ENCODE results near the gene P4HA2.
"Not testable (repeated sequence)": the region's sequence is repeated elsewhere in the genome, so short reads cannot be mapped to it uniquely, and the experiment has no call there.

P4HA2 gene

DNA sequence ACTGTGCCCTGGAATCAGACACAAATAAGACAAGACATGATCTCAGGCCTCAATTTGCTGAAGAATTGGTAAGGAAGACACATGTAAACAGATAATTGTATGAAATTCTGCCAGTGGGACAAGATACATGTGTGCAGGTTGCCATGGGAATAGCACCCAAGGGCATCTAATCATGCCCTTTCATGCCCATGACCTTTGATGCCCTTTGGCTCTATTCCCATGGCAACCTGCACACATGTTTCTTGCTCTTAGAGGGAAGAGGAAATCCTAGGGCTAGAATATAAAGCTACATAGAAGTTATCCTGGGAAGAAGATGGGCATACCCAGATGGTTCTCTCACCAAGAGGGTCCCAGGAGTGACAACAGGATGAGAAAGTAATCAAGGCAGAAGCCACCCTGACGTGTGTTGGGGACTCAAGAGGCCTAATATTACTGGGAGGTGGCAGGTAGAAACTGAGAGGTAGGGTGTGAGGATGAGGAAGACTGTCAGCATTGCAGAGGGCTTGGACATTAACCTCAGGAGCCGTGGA is 34.4 kb downstream of the P4HA2 start:
- no peak for DNase-seq

DNA sequence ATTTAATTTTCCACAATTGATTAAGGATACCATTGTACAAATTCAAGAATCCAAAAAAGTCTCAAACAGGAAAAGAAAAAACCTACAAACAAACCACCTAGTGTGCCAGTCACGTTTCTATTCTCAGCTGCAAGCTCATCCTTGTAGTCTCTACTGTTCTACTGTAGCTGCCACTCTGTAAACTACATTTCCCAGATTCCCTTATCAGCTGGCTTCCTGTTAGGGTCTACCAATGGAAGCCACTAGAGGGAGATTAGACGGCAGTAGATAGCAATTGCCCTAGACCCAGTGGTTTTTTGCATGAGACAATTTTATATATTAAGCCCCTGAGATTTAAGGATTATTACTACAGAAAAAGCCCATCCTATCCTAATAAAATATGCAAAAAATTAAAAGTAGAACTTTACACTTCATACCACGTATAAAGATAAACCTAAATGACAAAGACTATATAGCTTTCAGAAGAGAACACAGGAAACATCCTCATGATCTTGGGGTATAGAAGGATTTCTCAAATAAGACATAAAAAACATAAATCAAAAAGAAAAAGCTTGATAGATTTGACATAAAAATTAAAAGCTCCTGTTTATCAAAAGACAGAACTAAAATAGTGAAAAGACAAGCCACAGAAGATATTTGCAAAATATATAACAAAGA is 37.4 kb downstream of the P4HA2 start:
- DNase-seq, result no peak

DNA sequence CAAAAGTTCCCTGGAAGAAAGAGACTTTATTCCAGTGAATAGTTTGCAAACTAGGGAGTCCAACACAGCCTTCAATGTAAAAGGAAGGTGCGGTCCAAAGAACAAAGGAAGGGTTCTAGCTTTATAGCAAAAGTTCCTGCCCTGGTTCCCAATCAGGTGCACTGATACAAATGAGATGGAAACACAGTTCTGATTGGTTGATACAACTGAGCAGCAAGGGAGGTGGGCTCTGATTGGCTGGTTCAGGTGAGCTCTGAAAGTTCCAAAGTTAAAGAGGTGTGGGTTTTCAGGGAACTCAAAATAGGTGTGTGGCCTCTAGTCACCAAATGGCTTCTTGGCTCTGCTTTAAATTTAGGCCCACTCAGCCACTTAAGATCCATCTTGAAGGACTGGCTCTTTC is 43.1 kb downstream of the P4HA2 start:
- DNase-seq, result no peak

DNA sequence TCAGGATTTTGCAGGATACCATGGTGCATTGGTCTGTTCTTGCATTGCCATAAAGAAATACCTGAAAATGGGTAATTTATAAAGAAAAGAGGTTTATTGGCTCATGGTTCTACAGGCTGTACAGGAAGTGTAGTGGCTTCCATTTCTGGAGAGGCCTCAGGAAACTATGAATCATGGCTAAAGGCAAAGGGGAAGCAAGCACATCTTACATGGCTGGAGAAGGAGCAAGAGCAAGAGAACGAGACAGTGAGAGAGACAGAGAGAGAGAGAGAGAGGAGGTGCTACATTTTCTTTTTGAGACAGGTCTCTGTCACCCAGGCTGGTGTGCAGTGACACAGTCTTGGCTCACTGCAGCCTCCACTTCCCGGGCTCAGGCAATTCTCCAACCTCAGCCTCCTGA is 43.9 kb downstream of the P4HA2 start:
- no peak for DNase-seq

DNA sequence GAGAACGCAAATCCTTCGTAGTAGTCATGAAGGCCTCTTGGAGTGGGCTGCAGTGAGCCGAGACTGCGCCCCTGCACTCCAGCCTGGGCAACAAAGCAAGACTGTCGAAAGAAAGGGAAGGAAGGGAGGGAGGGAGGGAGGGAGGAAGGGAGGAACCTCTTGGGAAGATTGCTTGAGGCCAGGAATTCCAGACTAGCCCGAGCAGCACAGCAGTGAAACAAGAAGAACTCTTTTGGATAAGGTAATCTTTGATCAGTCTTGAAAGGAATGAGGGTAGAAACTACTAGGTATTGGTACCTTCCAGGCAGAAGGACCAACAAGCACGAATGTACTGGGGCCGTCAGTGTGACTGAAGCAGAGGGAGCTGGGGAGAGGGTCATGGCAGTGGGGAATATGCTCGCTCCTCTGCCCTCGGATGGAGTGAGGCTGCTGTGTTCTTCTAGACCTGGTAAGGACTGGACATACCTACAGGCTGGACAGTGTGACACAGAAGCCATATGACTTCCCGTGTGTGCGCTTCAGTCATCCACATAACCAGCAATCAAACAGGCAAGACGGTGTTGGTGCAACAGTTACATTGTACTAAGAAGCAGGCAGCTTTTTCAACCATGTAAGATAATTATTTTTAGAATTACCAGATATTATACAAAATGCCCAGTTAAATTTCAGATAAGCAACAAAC is 45.2 kb downstream of the P4HA2 start:
- no peak for DNase-seq

DNA sequence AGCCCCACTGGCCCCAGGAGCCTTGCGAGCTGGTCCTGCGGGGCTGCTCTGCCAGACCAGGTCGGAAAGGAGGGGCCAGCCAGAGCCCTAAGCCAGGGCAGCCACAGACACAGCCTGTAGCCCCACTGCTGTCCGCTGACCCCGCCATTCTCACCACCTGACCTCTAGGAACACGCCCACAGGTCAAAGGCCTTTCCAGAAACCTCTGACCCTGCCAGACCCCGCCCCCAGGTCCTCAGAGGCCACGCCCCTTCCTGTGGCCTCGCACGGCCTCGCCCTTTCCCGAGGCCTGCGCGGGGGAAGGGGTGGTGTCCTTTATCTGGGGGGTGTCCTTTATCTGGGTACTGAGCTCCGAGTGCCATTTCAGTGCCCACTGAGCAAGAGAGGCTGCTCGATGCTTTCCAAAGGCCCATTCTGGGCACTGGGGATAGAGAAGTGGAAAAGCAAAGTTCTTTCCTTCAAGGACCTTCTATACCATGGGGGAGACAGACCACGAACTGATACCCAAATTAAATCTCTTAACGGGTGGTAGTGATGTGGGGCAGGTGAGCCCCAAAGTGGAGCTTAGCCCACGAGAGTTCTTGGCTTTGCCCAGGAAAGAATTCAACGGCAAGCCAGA is 46.5 kb downstream of the P4HA2 start:
- DNase-seq, result no peak

DNA sequence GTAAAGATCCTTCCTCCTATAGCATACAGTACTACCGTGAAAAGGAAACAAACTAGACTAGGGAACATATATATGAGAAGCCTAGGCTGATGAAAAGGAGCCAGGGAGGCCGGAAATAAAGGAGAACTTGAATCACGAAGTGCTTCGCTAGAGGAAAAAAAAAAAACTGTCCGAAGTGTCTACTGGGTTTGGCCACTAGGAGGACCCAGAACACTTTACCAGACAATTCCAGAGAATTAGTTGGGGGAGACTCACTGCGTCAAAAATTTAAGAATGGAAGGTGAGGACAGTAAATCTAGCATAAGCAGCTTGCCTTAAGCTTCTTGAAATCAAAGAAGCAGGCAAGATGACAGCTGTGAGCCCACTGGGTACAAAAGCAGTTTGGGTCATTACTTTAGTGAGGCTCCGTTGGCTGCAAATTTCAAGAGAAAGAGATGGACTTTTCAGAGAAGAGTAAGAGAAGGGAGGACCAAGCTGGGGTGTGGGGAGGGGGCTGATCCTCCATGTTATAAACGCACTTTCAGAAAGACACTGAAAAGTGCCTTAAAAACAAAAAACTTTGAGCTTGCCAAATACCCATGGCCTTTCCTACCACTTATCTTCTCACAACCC is 47.4 kb downstream of the P4HA2 start:
- DNase-seq, result no peak

DNA sequence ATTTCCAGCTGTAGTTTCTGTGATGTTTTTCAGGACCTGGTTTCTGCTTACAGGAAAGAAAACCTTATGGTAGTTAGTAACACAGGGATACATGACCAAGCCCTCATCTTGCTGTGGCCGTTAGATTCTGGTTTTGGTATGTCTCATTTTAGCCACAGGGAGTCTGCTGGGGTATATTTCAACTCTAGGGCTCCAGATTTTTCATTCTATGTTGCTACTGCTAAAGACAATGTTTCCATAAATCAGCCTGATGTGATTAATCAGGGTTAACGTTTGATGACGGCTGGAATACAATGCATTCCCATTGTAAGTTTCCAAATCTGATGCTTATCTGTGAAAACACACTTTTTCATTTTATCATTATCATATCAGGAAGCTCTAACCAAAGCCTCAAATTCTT is 48.2 kb downstream of the P4HA2 start:
- DNase-seq, result no peak

DNA sequence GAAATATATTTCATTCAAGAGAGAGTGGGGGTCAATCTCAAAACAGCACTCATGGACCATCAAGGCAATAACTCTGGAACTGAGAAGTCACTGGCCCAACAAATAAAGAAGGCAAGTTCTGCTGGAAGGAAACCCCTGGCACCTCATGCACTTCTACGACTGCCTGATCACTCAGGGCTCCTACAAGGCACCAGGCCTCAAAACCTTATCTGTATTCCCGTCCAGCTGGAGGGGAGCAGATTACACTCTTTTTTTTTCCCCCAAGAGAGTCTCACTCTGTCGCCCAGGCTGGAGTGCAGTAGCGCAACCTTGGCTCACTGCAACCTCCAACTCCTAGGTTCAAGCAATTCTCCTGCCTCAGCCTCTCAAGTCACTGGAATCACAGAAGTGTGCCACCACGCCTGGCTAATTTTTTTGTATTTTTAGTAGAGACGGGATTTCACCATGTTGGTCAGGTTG is 49.9 kb downstream of the P4HA2 start:
- no peak for DNase-seq

DNA sequence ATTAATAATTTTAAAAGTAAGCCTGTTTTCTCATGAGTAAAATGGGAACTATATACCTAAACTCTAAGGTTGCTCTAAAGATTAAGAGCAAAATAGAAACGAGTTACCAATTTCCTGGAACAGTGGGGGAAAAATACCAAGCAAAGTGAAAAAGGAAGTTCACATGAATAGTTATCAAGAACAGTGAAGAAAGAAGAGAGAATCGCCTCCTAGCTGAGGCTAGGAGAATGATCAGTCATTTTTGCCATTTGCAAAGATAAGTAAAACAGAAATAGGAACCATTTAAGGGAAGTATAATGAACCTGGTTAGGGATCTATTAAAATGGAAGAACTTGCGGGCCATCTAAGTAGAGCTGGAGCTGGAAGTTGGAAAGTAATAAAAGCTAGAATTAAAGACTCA is 50.7 kb downstream of the P4HA2 start:
- DNase-seq, result no peak

DNA sequence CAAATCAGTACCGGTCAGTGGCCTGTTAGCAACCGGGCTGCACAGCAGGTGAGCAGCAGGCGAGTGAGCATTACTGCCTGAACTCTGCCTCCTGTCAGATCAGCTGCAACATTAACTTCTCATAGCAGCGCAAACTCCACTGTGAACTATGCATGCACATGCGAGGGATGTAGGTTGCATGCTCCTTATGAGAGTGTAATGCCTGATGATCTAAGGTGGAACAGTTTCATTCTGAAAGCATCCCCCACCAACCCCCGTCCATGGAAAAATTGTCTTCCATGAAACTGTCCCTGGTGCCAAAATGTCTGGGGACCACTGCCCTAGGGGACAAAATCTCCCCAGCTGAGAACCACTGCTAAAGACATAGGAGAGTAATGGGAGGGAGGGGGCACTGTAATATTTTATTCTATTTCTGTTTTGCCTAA is 51.1 kb downstream of the P4HA2 start:
- no peak for DNase-seq

DNA sequence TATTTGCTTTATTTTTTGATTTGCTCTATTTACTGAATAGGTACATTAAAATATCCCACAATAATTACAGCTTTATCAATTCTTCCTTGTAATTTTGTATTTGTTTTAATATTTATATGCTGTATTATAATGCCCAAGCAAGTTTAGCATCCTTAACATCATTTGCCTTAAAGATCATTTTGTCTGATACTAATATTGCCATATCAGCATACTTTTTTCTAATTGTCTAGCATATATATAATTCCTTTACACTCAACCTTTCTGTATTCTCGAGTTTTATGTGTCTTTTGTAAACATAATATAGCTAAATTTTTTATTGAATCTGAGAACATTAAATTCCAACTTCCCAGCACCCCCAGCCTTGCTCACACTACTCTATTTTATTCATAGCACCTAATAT is 64.7 kb downstream of the P4HA2 start:
- no peak for DNase-seq

DNA sequence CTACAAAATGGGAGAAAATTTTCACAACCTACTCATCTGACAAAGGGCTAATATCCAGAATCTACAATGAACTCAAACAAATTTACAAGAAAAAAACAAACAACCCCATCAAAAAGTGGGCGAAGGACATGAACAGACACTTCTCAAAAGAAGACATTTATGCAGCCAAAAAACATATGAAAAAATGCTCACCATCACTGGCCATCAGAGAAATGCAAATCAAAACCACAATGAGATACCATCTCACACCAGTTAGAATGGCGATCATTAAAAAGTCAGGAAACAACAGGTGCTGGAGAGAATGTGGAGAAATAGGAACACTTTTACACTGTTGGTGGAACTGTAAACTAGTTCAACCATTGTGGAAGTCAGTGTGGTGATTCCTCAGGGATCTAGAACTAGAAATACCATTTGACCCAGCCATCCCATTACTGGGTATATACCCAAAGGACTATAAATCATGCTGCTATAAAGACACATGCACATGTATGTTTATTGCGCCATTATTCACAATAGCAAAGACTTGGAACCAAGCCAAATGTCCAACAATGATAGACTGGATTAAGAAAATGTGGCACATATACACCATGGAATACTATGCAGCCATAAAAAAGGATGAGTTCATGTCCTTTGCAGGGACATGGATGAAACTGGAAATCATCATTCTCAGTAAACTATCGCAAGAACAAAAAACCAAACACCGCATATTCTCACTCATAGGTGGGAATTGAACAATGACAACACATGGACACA is 65.9 kb downstream of the P4HA2 start:
- not testable (repeated sequence) for DNase-seq

DNA sequence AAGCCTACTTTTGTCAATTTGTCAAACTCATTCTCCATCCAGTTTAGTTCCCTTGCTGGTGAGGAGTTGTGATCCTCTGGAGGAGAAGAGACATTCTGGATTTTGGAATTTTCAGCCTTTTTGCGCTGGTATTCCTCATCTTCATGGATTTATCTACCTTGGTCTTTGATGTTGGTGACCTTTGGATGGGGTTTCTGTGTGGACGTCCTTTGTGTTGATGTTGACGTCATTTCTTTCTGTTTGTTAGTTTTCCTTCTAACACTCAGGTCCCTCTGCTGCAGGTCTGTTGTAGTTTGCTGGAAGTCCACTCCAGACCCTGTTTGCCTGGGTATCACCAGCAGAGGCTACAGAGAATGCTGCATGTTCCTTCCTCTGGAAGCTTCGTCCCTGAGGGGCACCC is 71.2 kb downstream of the P4HA2 start:
- no peak for DNase-seq

DNA sequence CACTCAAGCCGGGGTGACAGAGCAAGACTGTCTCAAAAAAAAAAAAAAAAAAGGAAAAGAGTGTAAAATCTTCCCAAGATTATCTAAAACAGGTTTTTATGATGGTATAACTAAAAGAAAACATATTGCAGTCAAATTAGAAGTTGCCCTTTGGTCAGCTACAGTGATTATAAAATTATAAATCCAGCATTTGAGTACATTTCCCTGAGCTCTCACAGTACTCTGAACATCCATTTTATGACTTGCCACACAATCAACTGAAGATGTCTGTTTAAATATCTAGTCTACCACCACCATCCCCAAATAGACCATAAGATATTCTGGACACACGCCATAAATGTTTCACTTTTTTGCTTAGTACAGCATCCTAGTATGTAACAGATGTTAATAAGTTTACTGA is 77.1 kb downstream of the P4HA2 start:
- no peak for DNase-seq

DNA sequence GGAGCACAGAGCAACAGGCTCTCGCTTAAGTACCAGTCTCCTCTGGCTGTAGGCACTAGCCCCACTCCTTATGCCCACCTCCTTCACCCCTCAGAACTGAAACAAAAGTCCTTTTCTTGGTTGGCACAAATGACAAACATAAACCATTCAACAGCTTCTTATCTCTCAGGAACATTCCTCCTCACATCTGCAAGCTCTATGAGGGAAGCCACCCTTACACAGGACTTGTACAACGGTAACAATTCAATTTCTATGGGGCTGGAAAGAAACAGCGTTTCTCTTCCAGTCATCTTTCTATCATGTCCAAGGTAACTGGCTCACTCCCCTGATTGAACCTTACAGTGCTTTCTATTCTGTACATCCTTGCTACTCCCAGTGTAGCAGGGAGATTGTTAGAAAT is 80.0 kb downstream of the P4HA2 start:
- DNase-seq, result no peak

DNA sequence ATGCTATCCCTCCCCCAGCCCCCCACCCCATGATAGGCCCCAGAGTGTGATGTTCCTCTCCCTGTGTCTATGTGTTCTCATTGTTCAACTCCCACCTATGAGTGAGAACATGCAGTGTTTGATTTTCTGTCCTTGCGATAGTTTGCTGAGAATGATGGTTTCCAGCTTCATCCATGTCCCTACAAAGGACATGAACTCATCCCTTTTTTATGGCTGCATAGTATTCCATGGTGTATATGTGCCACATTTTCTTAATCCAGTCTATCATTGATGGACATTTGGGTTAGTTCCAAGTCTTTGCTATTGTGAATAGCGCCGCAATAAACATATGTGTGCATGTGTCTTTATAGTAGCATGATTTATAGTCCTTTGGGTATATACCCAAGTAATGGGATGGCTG is 82.3 kb downstream of the P4HA2 start:
- DNase-seq, result not testable (repeated sequence)

DNA sequence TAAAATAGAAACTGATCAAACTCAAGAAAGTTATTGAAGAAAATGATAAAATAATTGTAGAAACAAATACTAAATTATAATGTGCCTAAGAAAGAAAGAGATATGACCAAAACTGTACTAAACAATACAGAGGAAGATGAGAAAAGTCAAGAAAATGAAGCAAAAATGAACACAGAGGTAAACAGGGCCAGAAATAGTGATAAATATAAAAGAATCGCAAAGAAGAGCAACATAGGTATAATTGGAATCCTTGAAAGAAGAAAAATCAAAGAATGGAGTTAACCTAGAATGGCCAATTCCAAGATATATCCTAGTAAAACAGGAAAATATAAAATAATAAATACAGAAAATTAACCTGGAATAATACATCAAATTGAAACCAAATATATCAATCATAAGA is 84.5 kb downstream of the P4HA2 start:
- no peak for DNase-seq

DNA sequence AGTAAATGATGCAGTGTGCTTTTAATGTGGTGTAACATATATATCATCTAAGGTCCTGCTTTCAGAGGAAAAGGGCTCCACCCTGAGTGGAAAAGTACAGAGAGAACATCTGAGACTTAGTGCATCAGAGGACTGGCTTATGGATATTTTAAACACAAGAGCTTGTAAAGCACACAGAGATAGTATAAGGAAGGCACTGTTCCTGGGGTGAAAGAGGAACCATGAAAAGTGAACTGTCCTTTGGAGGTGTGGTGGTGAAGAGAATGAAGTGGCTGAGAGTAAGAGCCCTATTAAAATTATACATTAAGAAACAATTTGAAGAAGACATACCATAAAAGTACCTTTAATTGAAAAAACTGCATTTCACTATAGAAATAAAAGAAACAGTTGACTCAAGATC is 85.2 kb downstream of the P4HA2 start:
- no peak for DNase-seq
